Vagina (tissue), 2 donors: ENCODE measurements around the gene RNF215. TPM values are rescaled to one million over a fixed set of nuclear protein-coding genes. Genes with fewer than 3 reads are reported as not detected.
"Not testable (repeated sequence)": the region's sequence is repeated elsewhere in the genome, so short reads cannot be mapped to it uniquely, and the experiment has no call there.

Source experiments
- DNase-seq, 2 donors: peaks; one replicate each; pipeline ENCODE4 v3.0.0-alpha.2; 2017; ENCODE audit errors: extremely low spot score in 2 of 2
- H3K27ac ChIP-seq: fragments of 200-600 bp; sonication (generic); one replicate; pipeline ENCODE4 v1.5.1; 2019
- H3K27me3 ChIP-seq: fragments of 200-600 bp; sonication (generic); one replicate; pipeline ENCODE4 v1.5.1; 2019
- H3K36me3 ChIP-seq, 2 donors: fragments of 200-600 bp; sonication (generic); one replicate each; pipeline ENCODE4 v1.5.1; 2017 to 2019
- H3K4me1 ChIP-seq: fragments of 200-600 bp; sonication (generic); one replicate; pipeline ENCODE4 v1.5.1; 2019
- H3K4me3 ChIP-seq, 2 donors: fragments of 200-600 bp; sonication (generic); 1 replicate in 1 of 2; 2 replicates in 1 of 2; pipeline ENCODE4 v1.5.1; 2016 to 2019
- H3K9me3 ChIP-seq: fragments of 200-600 bp; sonication (generic); one replicate; pipeline ENCODE4 v1.5.1; 2019
- POLR2A ChIP-seq, 2 donors: fragments of 450-650 bp; IDR thresholded peaks; one replicate each; pipeline ENCODE4 v1.6.1; 2017; ENCODE audit warnings: antibody characterized with exemption in 2 of 2, mild to moderate bottlenecking in 2 of 2, moderate library complexity in 2 of 2
- POLR2AphosphoS5 ChIP-seq, 2 donors: sonication (generic); formaldehyde crosslinking; IDR thresholded peaks; one replicate each; pipeline ENCODE4 v1.9.0; 2017; ENCODE audit warnings: antibody characterized with exemption in 2 of 2, mild to moderate bottlenecking in 2 of 2, low read depth in 1 of 2; ENCODE audit not compliant: insufficient read depth in 1 of 2
- intact Hi-C: fragments of 100-400 bp; cut with DNase I; formaldehyde crosslinking; loops from one replicate; pipeline ENCODE4 v1.15.1; 2023
- total RNA-seq: library from RNA; depleted of rRNA; stranded (reverse); fragments of >200 nt; gene quantifications from one replicate; pipeline ENCODE4 v1.2.3, GENCODE V29; 2016
- TF ChIP-seq, protein P1 (sequence below), 3 experiments: fragments of 450-650 bp in 2 of 3; fragments of 200-600 bp in 1 of 3; sonication (generic) in 1 of 3; IDR thresholded peaks; one replicate each; pipeline ENCODE4 v1.5.1; 2017 to 2019; ENCODE audit warnings: antibody characterized with exemption in 3 of 3, mild to moderate bottlenecking in 2 of 3, moderate library complexity in 2 of 3

RNF215 gene
- total RNA-seq, 1 donor from 2014 or later = 17.4 TPM

DNA sequence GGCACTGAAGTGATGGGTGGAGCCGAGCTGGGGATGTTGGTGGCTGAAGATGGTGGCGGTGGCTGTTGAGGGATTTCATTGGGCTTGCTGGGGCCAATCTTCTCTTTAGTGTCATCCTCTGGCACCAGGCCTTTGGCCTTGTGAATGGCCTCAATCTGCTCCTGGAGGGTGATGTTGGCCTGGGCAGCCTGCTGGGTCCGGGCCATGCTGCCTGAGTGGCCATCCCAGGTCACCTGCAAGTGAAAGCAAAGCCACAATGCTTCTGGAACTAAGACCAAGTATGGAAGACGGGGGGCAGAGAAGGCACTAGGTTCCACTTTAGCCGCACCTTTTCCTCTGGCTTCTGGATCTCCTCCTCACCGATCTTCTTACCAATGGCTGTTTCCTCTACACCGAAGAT lies 48.4 kb downstream of the RNF215 start:
- intact Hi-C loops = no loop called here
- DNase-seq = no peak
- Histone ChIP-seq H3K27me3 (no peaks in the 10 kb centered on the region), H3K4me1 (no peaks in the 10 kb centered on the region), H3K27ac (no peak overlapping the region), H3K36me3 (peaks cover 3 to 100% of the 10 kb centered on the region in 2 donors), H3K9me3 (no peaks in the 10 kb centered on the region), H3K4me3 (no peak overlapping the region)
- TF ChIP-seq POLR2AphosphoS5 (IDR thresholded peaks at IDR 0.05; ENCODE audit: insufficient read depth in 1 of 2, low read depth in 1 of 2) (no peak), POLR2A (IDR thresholded peaks at IDR 0.05) (no peak)
- TF ChIP-seq, protein P1, sequence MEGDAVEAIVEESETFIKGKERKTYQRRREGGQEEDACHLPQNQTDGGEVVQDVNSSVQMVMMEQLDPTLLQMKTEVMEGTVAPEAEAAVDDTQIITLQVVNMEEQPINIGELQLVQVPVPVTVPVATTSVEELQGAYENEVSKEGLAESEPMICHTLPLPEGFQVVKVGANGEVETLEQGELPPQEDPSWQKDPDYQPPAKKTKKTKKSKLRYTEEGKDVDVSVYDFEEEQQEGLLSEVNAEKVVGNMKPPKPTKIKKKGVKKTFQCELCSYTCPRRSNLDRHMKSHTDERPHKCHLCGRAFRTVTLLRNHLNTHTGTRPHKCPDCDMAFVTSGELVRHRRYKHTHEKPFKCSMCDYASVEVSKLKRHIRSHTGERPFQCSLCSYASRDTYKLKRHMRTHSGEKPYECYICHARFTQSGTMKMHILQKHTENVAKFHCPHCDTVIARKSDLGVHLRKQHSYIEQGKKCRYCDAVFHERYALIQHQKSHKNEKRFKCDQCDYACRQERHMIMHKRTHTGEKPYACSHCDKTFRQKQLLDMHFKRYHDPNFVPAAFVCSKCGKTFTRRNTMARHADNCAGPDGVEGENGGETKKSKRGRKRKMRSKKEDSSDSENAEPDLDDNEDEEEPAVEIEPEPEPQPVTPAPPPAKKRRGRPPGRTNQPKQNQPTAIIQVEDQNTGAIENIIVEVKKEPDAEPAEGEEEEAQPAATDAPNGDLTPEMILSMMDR (IDR thresholded peaks at IDR 0.05) = no peak

DNA sequence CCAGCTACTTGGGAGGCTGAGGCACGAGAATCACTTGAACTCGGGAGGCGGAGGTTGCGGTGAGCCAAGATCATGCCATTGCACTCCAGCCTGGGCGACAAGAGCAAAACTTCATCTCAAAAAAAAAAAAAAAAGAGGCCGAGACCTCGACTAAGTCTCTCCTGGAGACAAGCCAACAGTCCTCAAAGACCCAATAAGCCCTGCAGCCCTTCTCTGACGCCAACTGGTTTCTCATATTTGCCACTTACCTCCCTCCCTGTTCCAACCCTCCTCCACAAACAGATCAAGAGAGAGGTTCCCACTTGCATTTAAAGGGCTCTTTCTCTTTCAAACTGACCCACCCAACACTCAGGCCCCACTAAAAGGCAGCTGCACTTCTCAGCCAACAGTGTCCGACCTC lies 48.9 kb downstream of the RNF215 start:
- H3K9me3 ChIP-seq, H3K27me3 ChIP-seq, intact Hi-C loops, DNase-seq, H3K27ac ChIP-seq, H3K4me3 ChIP-seq, H3K4me1 ChIP-seq: not testable (repeated sequence)
- H3K36me3 ChIP-seq = peaks cover 0 to 100% of the 10 kb centered on the region in 2 donors

DNA sequence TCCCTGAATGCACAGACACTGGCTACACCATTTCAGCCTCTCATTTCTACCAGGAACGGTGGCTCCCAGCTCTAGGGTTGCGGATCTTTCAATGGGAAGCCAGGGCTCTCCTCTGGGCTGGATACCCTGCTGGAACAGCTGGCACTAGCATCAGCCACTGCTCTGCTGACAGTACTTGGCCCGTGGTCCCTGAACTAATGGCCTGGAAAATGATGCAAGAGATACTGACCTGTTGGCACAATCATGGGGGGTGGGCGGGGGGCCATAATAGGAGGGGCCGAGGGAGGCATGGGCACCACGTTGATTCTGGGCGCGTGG lies 49.8 kb downstream of the RNF215 start:
- no peak for TF ChIP-seq POLR2AphosphoS5 (IDR thresholded peaks at IDR 0.05; ENCODE audit: insufficient read depth in 1 of 2, low read depth in 1 of 2)
- TF ChIP-seq, protein P1 (IDR thresholded peaks at IDR 0.05) = no peak
- no peak for TF ChIP-seq POLR2A (IDR thresholded peaks at IDR 0.05)
- Histone ChIP-seq H3K4me1 (no peaks in the 10 kb centered on the region), H3K36me3 (peaks cover 0 to 100% of the 10 kb centered on the region in 2 donors), H3K27ac (no peak overlapping the region), H3K4me3 (no peak overlapping the region), H3K9me3 (no peaks in the 10 kb centered on the region), H3K27me3 (no peaks in the 10 kb centered on the region)
- intact Hi-C loops = no loop called here
- DNase-seq = no peak

DNA sequence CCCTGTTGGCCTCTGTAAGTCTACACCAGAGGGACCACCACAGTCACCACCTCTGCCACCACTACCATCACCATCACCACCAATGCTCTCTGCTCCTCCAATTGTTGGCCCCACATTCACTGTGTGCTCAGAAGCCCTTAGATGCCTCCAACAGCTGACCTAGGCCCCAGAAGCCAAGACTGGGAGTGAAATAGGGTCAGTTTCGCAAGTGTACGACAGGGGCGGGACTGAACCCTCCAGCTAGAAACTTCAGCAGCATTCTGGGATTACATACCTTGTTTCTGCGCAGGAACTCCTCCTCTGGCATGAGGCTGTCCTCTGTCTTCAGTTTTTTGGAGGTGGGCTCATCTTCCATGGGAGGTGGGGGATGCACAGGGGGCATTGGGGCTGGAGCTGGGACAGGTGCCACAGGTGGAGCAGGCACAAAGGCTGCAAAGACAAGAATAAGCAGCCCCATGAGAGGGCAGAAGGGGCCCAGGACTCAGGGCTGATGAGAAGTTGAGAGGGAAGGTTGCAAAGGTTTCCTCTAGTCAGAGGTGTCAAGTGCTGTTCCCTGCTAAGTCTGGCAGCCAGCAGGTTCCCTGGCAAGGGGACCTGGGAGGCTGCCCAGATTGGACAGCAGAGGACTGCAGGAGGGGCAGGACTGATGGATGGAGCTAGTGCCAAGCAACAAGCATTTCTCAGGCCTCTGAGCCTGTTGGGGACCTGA lies 50.3 kb downstream of the RNF215 start:
- Histone ChIP-seq H3K4me3 (no peak overlapping the region), H3K27ac (no peak overlapping the region), H3K27me3 (no peaks in the 10 kb centered on the region), H3K36me3 (peaks cover 0 to 98% of the 10 kb centered on the region in 2 donors), H3K4me1 (no peaks in the 10 kb centered on the region), H3K9me3 (no peaks in the 10 kb centered on the region)
- intact Hi-C loops = no loop called here
- TF ChIP-seq POLR2AphosphoS5 (IDR thresholded peaks at IDR 0.05; ENCODE audit: insufficient read depth in 1 of 2, low read depth in 1 of 2) = no peak
- no peak for TF ChIP-seq POLR2A (IDR thresholded peaks at IDR 0.05)
- TF ChIP-seq, protein P1 (IDR thresholded peaks at IDR 0.05) = no peak
- DNase-seq = no peak

DNA sequence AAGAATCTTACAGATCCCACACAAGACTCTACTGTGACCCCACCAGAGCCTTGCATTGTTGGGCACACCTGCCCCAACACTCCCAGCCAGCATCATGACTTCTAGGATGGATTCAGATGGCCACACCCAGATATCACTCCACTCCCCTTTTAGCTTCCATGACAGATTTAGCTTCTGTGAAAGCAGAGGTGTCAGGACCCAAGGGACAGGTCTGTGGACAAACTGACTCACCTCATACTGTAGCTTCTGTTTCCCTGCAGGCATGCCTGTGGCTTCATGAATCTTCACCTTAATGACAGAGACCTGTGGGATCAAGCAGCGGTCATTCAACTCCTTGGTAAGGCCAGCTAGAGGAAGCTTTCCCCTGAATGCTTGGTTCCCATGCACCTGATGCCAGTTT lies 52.0 kb downstream of the RNF215 start:
- Histone ChIP-seq H3K4me1 (no peaks in the 10 kb centered on the region), H3K36me3 (peaks cover 0 to 88% of the 10 kb centered on the region in 2 donors), H3K27me3 (no peaks in the 10 kb centered on the region), H3K27ac (no peak overlapping the region), H3K4me3 (no peak overlapping the region), H3K9me3 (no peaks in the 10 kb centered on the region)
- intact Hi-C loops = no loop called here
- TF ChIP-seq, protein P1 (IDR thresholded peaks at IDR 0.05) = no peak
- TF ChIP-seq POLR2A (IDR thresholded peaks at IDR 0.05) = no peak
- DNase-seq = no peak
